Neuronal stem cell (in vitro differentiated cells): ENCODE measurements around the gene OR2A42.
"Not testable (repeated sequence)": the region's sequence is repeated elsewhere in the genome, so short reads cannot be mapped to it uniquely, and the experiment has no call there.

ENCODE experiments used
- DNase-seq: peaks from one replicate; pipeline ENCODE4 v3.0.0-alpha.2; 2013; ENCODE audit warnings: low spot score
- H2AFZ ChIP-seq: one replicate; pipeline ENCODE4 v1.6.1; 2013; ENCODE audit warnings: mild to moderate bottlenecking, low read length, inconsistent platforms
- H2AK5ac ChIP-seq: 2 replicates; pipeline ENCODE4 v1.6.1; 2013; ENCODE audit warnings: low read depth, mild to moderate bottlenecking, inconsistent platforms, low read length, moderate library complexity, mixed read lengths
- H2BK120ac ChIP-seq: 2 replicates; pipeline ENCODE4 v1.6.1; 2013; ENCODE audit warnings: low read depth, mild to moderate bottlenecking, inconsistent platforms, low read length, moderate library complexity, mixed read lengths
- H2BK12ac ChIP-seq: one replicate; pipeline ENCODE4 v1.6.1; 2013; ENCODE audit warnings: low read length, inconsistent platforms
- H2BK15ac ChIP-seq: 2 replicates; pipeline ENCODE4 v1.6.1; 2013; ENCODE audit warnings: mild to moderate bottlenecking, low read length, inconsistent platforms, mixed read lengths
- H2BK5ac ChIP-seq: one replicate; pipeline ENCODE4 v1.6.1; 2013; ENCODE audit warnings: inconsistent platforms, mild to moderate bottlenecking, low read length, moderate library complexity
- H3K14ac ChIP-seq: one replicate; pipeline ENCODE4 v1.6.1; 2013; ENCODE audit warnings: low read length, inconsistent platforms
- H3K18ac ChIP-seq: 2 replicates; pipeline ENCODE4 v1.6.1; 2013; ENCODE audit warnings: low read length, inconsistent platforms
- H3K23ac ChIP-seq: 2 replicates; pipeline ENCODE4 v1.6.1; 2013; ENCODE audit warnings: low read depth, mild to moderate bottlenecking, mixed read lengths, low read length, inconsistent platforms; ENCODE audit not compliant: poor library complexity
- H3K27ac ChIP-seq: replicated peaks from 3 replicates; pipeline ENCODE4 v1.5.1; 2013; ENCODE audit warnings: low read length, inconsistent platforms
- H3K27me3 ChIP-seq, 3 experiments: 2 replicates each; pipeline ENCODE4 v1.6.1; 2013; ENCODE audit warnings: low read length in 3 of 3, mild to moderate bottlenecking in 2 of 3, inconsistent platforms in 1 of 3, low read depth in 1 of 3, mixed read lengths in 1 of 3, moderate library complexity in 1 of 3; ENCODE audit not compliant: control insufficient read depth in 3 of 3, insufficient read depth in 3 of 3
- H3K36me3 ChIP-seq, 2 donors: replicated peaks in 1 of 2; 2 replicates each; pipeline ENCODE4 v1.6.1; 2013; ENCODE audit warnings: low read length in 2 of 2; ENCODE audit not compliant: control insufficient read depth in 2 of 2, insufficient read depth in 2 of 2
- H3K4ac ChIP-seq: 2 replicates; pipeline ENCODE4 v1.6.1; 2013; ENCODE audit warnings: inconsistent platforms, mild to moderate bottlenecking, low read length, moderate library complexity
- H3K4me1 ChIP-seq, 2 donors: 1 replicate in 1 of 2; 2 replicates in 1 of 2; pipeline ENCODE4 v1.6.1; 2013; ENCODE audit warnings: low read length in 2 of 2, low read depth in 1 of 2; ENCODE audit not compliant: control insufficient read depth in 2 of 2, insufficient read depth in 1 of 2
- H3K4me2 ChIP-seq: one replicate; pipeline ENCODE4 v1.6.1; 2013; ENCODE audit warnings: mild to moderate bottlenecking, low read length, inconsistent platforms; ENCODE audit not compliant: insufficient read depth, poor library complexity, severe bottlenecking
- H3K4me3 ChIP-seq, 2 donors: 2 replicates each; pipeline ENCODE4 v1.5.1; 2013; ENCODE audit warnings: low read length in 2 of 2, mild to moderate bottlenecking in 2 of 2, inconsistent platforms in 1 of 2, moderate library complexity in 1 of 2
- H3K79me1 ChIP-seq: one replicate; pipeline ENCODE4 v1.6.1; 2013; ENCODE audit warnings: low read depth, mild to moderate bottlenecking, inconsistent platforms, low read length, moderate library complexity
- H3K9ac ChIP-seq: one replicate; pipeline ENCODE4 v1.6.1; 2013; ENCODE audit warnings: mild to moderate bottlenecking, low read depth, low read length, inconsistent platforms; ENCODE audit not compliant: poor library complexity
- H3K9me3 ChIP-seq, 2 donors: replicated peaks in 1 of 2; 2 replicates each; pipeline versions ENCODE3 to v1.6.1; 2013; ENCODE audit warnings: low read length in 2 of 2, mild to moderate bottlenecking in 2 of 2, inconsistent platforms in 1 of 2, low read depth in 1 of 2, mixed read lengths in 1 of 2, moderate library complexity in 1 of 2; ENCODE audit not compliant: control insufficient read depth in 2 of 2, insufficient read depth in 1 of 2
- H4K8ac ChIP-seq: one replicate; pipeline ENCODE4 v1.6.1; 2013; ENCODE audit warnings: low read depth, mild to moderate bottlenecking, inconsistent platforms, low read length, moderate library complexity
- H4K91ac ChIP-seq: one replicate; pipeline ENCODE4 v1.6.1; 2013; ENCODE audit warnings: low read length, low read depth, mild to moderate bottlenecking, inconsistent platforms; ENCODE audit not compliant: poor library complexity
- WGBS, 2 donors: extraction: QIAGEN DNeasy Blood & Tissue Kit; methylation state at CpG; one replicate each; pipeline ENCODE4 v1.1.7; 2013; ENCODE audit warnings: missing lambda C conversion rate in 2 of 2, mixed read lengths in 1 of 2; ENCODE audit not compliant: insufficient read length in 2 of 2, insufficient replicate concordance in 1 of 2; ENCODE audit errors: extremely low coverage in 2 of 2; 5-methylcytosine and 5-hydroxymethylcytosine counted together

OR2A42 gene

GRCh38 chr7:144264692-144265091 is 25.3 kb upstream of the OR2A42 start, which contains the start of gene OR2A7:
Gene OR2A7 (minus strand): TSS chr7:144264792. CDS start chr7:144259628, 5,164 bp downstream.
- not testable (repeated sequence) for H2BK15ac ChIP-seq, H2AK5ac ChIP-seq, H3K4me3 ChIP-seq, H3K18ac ChIP-seq, H3K27ac ChIP-seq, H2BK12ac ChIP-seq, H2AFZ ChIP-seq, H3K9ac ChIP-seq, H3K4ac ChIP-seq, H3K4me1 ChIP-seq, H2BK120ac ChIP-seq, DNase-seq, H3K9me3 ChIP-seq, H2BK5ac ChIP-seq, H4K91ac ChIP-seq, H3K27me3 ChIP-seq, H3K23ac ChIP-seq, H3K36me3 ChIP-seq, H4K8ac ChIP-seq, H3K14ac ChIP-seq, H3K4me2 ChIP-seq, H3K79me1 ChIP-seq
- WGBS, 2 donors = no CpG with 5 or more reads among the region's 7 CpGs

GRCh38 chr7:144262128-144262527 is 22.7 kb upstream of the OR2A42 start:
- H3K79me1 ChIP-seq, H2BK120ac ChIP-seq, H3K14ac ChIP-seq, H3K36me3 ChIP-seq, DNase-seq, H2AK5ac ChIP-seq, H2BK12ac ChIP-seq, H3K4me1 ChIP-seq, H3K4me3 ChIP-seq, H3K18ac ChIP-seq, H3K27me3 ChIP-seq, H2AFZ ChIP-seq, H3K4ac ChIP-seq, H3K23ac ChIP-seq, H4K8ac ChIP-seq, H2BK5ac ChIP-seq, H3K4me2 ChIP-seq, H2BK15ac ChIP-seq, H3K9ac ChIP-seq, H4K91ac ChIP-seq, H3K9me3 ChIP-seq, H3K27ac ChIP-seq: not testable (repeated sequence)
- no CpG with 5 or more reads among the region's 2 CpGs for WGBS, 2 donors

GRCh38 chr7:144259067-144259466 is 19.7 kb upstream of the OR2A42 start:
- not testable (repeated sequence) for H3K4me1 ChIP-seq, H3K79me1 ChIP-seq, H2BK120ac ChIP-seq, H3K4ac ChIP-seq, H3K36me3 ChIP-seq, H3K4me2 ChIP-seq, DNase-seq, H2BK12ac ChIP-seq, H2BK5ac ChIP-seq, H4K91ac ChIP-seq, H2AFZ ChIP-seq, H3K23ac ChIP-seq, H4K8ac ChIP-seq, H3K27me3 ChIP-seq, H3K14ac ChIP-seq, H3K27ac ChIP-seq, H3K9ac ChIP-seq, H3K18ac ChIP-seq, H2AK5ac ChIP-seq, H3K4me3 ChIP-seq, H3K9me3 ChIP-seq, H2BK15ac ChIP-seq
- no CpG with 5 or more reads among the region's 14 CpGs for WGBS, 2 donors

- Histone ChIP-seq H3K18ac (no peak overlapping the region), H2BK12ac (no peak overlapping the region), H2AFZ (no peak overlapping the region), H4K8ac (no peak overlapping the region), H3K27ac (no peak overlapping the region), H3K36me3 (no peaks in the 10 kb centered on the region), H2AK5ac (no peak overlapping the region), H4K91ac (no peak overlapping the region), H3K23ac (no peak overlapping the region), H3K4me1 (no peaks in the 10 kb centered on the region), H2BK15ac (no peak overlapping the region), H3K4me3 (no peak overlapping the region), H3K14ac (no peak overlapping the region), H3K27me3 (no peaks in the 10 kb centered on the region), H3K9me3 (no peaks in the 10 kb centered on the region), H2BK120ac (no peak overlapping the region), H3K79me1 (no peaks in the 10 kb centered on the region), H2BK5ac (no peak overlapping the region), H3K4ac (no peak overlapping the region), H3K4me2 (no peak overlapping the region), H3K9ac (no peak overlapping the region)
- no CpG with 5 or more reads among the region's 3 CpGs for WGBS, 2 donors
- no peak for DNase-seq
Observed at GRCh38 chr7:144256112-144256511, 16.7 kb upstream of the OR2A42 start.
